GM12892 (cell line): ENCODE data around the gene OMG.

Experiments used
- POLR2A ChIP-seq: IDR thresholded peaks from 2 replicates; pipeline ENCODE4 v1.6.1; 2011; ENCODE audit warnings: low read depth, low read length, control low read depth
- POLR2AphosphoS5 ChIP-seq: IDR thresholded peaks from 2 replicates; pipeline ENCODE4 v1.6.1; 2011; ENCODE audit warnings: low read depth, low read length, control low read depth

DNA sequence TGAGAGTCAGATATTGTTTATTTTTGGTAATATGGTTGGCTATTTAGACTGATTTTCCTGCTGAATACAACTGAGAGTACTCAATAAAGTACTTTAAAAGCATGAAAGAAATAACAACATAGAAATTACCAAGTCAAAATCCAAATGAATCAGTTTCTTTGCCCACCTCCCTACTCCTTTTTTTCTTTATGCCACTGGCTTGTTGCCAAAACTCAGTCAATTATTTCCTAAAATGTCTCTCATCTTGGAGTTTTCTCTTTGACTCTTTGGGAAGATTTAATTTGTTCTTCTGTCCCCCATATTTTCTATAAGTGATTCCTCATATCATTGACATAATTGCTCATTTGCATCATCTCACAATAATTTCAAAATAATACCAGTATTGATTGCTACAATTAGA lies 2.6 kb upstream of the OMG start:
- TF ChIP-seq POLR2A (no peak), POLR2AphosphoS5 (no peak)
